Right lobe of liver (tissue), 6 donors: ENCODE data around the gene WASHC4. TPM values are rescaled to one million over a fixed set of nuclear protein-coding genes. Genes with fewer than 3 reads are reported as not detected.

Experiments used
- ATAC-seq, 4 donors: fragments of 200-7000 bp; cut with Tn5 transposase; one replicate each; pipeline ENCODE4 v1.9.1; 2020; ENCODE audit warnings: mild to moderate bottlenecking in 4 of 4, moderate library complexity in 4 of 4
- DNase-seq, 3 donors: peaks; one replicate each; pipeline ENCODE4 v3.0.0-alpha.2; 2020
- H3K27ac ChIP-seq, 3 donors: fragments of 200-600 bp; one replicate each; pipeline ENCODE4 v1.8.0; 2022
- H3K27me3 ChIP-seq, 2 donors: fragments of 200-600 bp; one replicate each; pipeline ENCODE4 v1.8.0; 2022
- H3K36me3 ChIP-seq, 4 donors: fragments of 200-600 bp; sonication (generic) in 1 of 4; one replicate each; pipeline versions ENCODE4 v1.5.1 to v1.8.0; 2017 to 2022; ENCODE audit warnings: control low read depth in 1 of 4
- H3K4me1 ChIP-seq, 4 donors: fragments of 200-600 bp; sonication (generic) in 1 of 4; one replicate each; pipeline versions ENCODE4 v1.5.1 to v1.8.0; 2017 to 2022; ENCODE audit warnings: control low read depth in 1 of 4
- H3K4me3 ChIP-seq, 3 donors: fragments of 200-600 bp; one replicate each; pipeline ENCODE4 v1.8.0; 2022
- H3K9me3 ChIP-seq, 4 donors: fragments of 200-600 bp; sonication (generic) in 1 of 4; one replicate each; pipeline versions ENCODE4 v1.5.1 to v1.8.0; 2017 to 2022; ENCODE audit warnings: control low read depth in 1 of 4
- POLR2A ChIP-seq: fragments of 450-650 bp; IDR thresholded peaks from one replicate; pipeline ENCODE4 v1.6.1; 2017; ENCODE audit warnings: antibody characterized with exemption, mild to moderate bottlenecking
- WGBS: methylation state at CpG from one replicate; pipeline ENCODE4 v1.1.6; 2018; ENCODE audit warnings: low coverage, low lambda C conversion rate; ENCODE audit not compliant: insufficient coverage; ENCODE audit errors: missing lambda C conversion rate; 5-methylcytosine and 5-hydroxymethylcytosine counted together
- intact Hi-C, 2 donors: fragments of 100-400 bp; cut with DNase I; formaldehyde crosslinking; loops; one replicate each; pipeline versions ENCODE4 v1.11.2 to v1.14.1; 2022
- total RNA-seq, 6 experiments: library from RNA; depleted of rRNA in 2 of 6; stranded (reverse); fragments of >200 nt in 2 of 6; fragmentation: NEBNext Ultra II Directional in 3 of 6; extraction: Animal tissue kit (Norgen Biotek cat#: 25700) in 3 of 6; gene quantifications; one replicate each; pipeline versions ENCODE4 v1.1.0 to v1.2.4, GENCODE V29; 2016 to 2023
- TF ChIP-seq, protein P1 (sequence below), 4 donors: fragments of 200-600 bp in 3 of 4; fragments of 450-650 bp in 1 of 4; IDR thresholded peaks; one replicate each; pipeline versions ENCODE4 v1.5.1 to v1.8.0; 2016 to 2022; ENCODE audit warnings: antibody characterized with exemption in 4 of 4, mild to moderate bottlenecking in 2 of 4
- donor health status: DM: no; HTN: yes; CAD: no.
- donor health status: DM: no; HTN: no; CAD: no.
- donor health status: DM: no; HTN: no; CAD: no.
- donor health status: DM: no; HTN: yes; CAD: no.
- donor health status: DM: no; HTN: yes; CAD: no.

WASHC4 gene
- total RNA-seq, 6 experiments from 2014 or later: 24.4 to 51.4 (median 36.2) TPM

- H3K27me3 ChIP-seq: no peaks in the 10 kb centered on the region
- no peak overlapping the region for H3K27ac ChIP-seq
- TF ChIP-seq, protein P1, sequence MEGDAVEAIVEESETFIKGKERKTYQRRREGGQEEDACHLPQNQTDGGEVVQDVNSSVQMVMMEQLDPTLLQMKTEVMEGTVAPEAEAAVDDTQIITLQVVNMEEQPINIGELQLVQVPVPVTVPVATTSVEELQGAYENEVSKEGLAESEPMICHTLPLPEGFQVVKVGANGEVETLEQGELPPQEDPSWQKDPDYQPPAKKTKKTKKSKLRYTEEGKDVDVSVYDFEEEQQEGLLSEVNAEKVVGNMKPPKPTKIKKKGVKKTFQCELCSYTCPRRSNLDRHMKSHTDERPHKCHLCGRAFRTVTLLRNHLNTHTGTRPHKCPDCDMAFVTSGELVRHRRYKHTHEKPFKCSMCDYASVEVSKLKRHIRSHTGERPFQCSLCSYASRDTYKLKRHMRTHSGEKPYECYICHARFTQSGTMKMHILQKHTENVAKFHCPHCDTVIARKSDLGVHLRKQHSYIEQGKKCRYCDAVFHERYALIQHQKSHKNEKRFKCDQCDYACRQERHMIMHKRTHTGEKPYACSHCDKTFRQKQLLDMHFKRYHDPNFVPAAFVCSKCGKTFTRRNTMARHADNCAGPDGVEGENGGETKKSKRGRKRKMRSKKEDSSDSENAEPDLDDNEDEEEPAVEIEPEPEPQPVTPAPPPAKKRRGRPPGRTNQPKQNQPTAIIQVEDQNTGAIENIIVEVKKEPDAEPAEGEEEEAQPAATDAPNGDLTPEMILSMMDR (IDR thresholded peaks at IDR 0.05): no peak
- no peak for TF ChIP-seq POLR2A
- peaks cover 0 to 9% (median 0%) of the 10 kb centered on the region in 4 donors for H3K4me1 ChIP-seq
- peak overlapping the region; percentile 25 to 50 (median 38) for H3K4me3 ChIP-seq
- DNase-seq (peak in 1 of 3 donors; percentile 24), ATAC-seq (peak; percentile 12 to 33 (median 28))
- WGBS: 28% methylated on average over 11 of the region's 18 CpGs
- no peaks in the 10 kb centered on the region for H3K9me3 ChIP-seq
- intact Hi-C loops: no loop called here
- no peaks in the 10 kb centered on the region for H3K36me3 ChIP-seq
Observed at GRCh38 chr12:105083551-105084105, 23.9 kb upstream of the WASHC4 start.

DNA sequence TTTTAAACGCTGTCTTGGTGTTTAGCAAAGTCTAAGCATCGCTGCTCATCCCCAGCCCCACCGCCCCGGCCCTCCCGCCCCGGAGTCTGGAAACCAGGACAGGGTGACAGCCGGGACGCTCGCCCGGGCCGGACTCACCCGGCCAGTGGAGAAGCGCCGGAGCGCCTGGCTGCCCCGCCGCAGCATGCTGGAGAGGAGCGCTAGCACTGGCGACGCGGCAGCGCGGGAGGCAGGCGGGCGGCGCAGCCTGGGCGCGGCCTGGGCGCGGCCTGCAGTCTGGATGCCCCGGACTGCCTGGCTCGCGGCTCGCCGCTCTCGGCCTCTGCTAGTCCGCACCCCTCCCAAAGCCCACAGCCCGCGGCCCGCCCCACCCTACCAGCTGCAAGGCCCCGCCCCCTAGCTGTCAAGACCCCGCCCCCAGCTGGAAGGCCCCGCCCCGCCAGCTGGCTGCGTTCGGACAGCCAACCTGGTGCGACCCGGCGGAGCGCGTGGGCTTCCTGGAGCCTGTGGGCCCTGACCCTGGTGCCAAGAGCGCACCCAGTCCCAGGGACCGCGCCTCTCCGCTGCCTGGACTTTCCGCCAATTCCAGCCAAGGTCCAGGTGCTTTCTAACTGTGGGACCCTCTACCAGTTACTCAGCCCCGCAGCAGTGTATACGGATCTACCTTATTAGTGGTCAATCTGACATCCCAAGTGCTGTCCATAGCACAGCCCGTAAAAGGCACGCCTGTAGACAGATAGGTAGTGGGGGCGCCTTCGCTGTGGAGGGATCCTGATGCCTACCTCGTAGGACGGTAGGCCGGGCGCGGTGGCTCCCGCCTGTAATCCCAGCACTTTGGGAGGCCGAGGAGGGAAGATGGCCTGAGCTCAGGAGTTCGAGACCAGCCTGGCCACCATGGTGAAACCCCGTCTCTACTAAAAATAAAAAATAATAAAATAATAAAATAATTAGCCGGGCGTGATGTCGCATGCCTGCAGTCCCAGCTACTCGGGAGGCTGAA lies 23.0 kb upstream of the WASHC4 start, which contains the start of gene ALDH1L2:
Gene ALDH1L2, minus strand, starts transcription at position 208 of the 1,000 bp plus-strand sequence. Its CDS starts 22 bp downstream, at position 186.
- TF ChIP-seq POLR2A: no peak
- TF ChIP-seq, protein P1 (IDR thresholded peaks at IDR 0.05): no peak
- Histone ChIP-seq H3K36me3 (no peaks in the 10 kb centered on the region), H3K4me1 (peaks cover 0 to 9% (median 0%) of the 10 kb centered on the region in 4 donors), H3K9me3 (no peaks in the 10 kb centered on the region), H3K27ac (no peak within 1 kb of the TSS), H3K27me3 (no peaks in the 10 kb centered on the region), H3K4me3 (peak within 1 kb of the TSS; percentile 25 to 50 (median 38))
- WGBS: 57% methylated on average over 17 of the region's 75 CpGs
- DNase-seq (peak; percentile 63 to 72 (median 70)), ATAC-seq (peak; percentile 89 to 96 (median 94))
- intact Hi-C loops: no loop called here

- H3K4me1 ChIP-seq: peaks cover 0 to 9% (median 0%) of the 10 kb centered on the region in 4 donors
- no peak for TF ChIP-seq POLR2A
- TF ChIP-seq, protein P1 (IDR thresholded peaks at IDR 0.05): no peak
- H3K36me3 ChIP-seq: no peaks in the 10 kb centered on the region
- 80% methylated on average over 6 of the region's 6 CpGs for WGBS
- intact Hi-C loops: no loop called here
- no peak for ATAC-seq
- H3K4me3 ChIP-seq: no peak overlapping the region
- no peak overlapping the region for H3K27ac ChIP-seq
- no peaks in the 10 kb centered on the region for H3K9me3 ChIP-seq
- no peaks in the 10 kb centered on the region for H3K27me3 ChIP-seq
- no peak for DNase-seq
Observed at GRCh38 chr12:105085501-105085900, 22.0 kb upstream of the WASHC4 start.

DNA sequence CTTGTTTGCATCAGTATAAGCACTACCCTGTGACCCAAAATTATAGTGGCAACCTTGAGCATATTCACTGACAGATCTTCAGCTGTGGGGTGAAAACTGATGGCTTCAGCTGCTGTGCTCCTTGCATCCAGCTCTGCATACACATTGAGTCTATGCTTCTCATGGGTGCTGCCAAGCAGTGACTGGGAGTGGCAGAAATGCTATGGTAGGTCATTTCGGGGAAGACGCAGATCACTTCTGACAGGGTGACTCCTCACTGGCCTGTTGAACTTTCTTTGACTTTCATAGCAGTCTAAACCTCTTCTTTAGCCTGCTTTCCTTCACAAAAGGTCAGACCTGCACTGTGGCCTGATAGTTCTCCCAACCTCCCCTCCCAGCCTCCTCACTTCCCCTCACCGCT lies 17.7 kb upstream of the WASHC4 start:
- no peak for TF ChIP-seq POLR2A
- TF ChIP-seq, protein P1 (IDR thresholded peaks at IDR 0.05): no peak
- Histone ChIP-seq H3K27me3 (no peaks in the 10 kb centered on the region), H3K4me3 (no peak overlapping the region), H3K4me1 (no peaks in the 10 kb centered on the region), H3K9me3 (no peaks in the 10 kb centered on the region), H3K27ac (no peak overlapping the region), H3K36me3 (no peaks in the 10 kb centered on the region)
- intact Hi-C loops: no loop called here
- WGBS: 92% methylated on average over 1 of the region's 3 CpGs
- no peak for ATAC-seq
- DNase-seq: no peak
